ENCODE results near the gene LGALS7B.
"Not testable (repeated sequence)": the region's sequence is repeated elsewhere in the genome, so short reads cannot be mapped to it uniquely, and the experiment has no call there.

LGALS7B gene

DNA sequence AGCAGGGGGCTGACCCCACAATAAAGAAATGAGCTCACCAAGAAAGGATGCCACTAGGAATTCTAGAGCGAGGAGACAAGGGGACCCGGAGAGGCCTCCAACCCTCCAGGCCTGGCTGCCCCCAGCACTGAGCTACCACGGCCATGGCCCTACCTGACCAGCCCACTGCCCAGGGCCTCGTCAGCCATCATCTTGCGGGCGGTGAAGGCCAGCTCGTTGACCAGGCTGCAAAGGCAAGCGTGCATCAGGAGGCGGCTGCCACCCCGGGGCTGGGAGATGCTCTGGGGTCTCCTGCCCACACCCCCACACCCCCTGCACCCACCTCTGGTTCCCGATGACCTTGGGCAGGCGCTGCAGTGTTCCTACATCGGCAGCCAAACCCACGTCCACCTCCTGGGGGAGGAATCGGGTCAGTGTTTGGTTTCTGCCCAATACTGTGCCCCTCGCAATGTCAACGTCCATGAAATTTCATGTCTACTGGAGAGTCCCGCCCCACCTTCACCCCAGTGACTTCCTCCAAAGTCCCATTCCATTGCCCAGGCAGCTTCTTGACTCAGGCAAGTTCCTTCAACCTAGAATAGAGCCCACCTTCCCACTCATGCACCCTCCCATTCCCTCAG lies 27.2 kb downstream of the LGALS7B start:
- no peak for TF ChIP-seq ZNF274 (IDR thresholded peaks at IDR 0.05; ENCODE audit: low read depth, low read length)
- H3K4me3 ChIP-seq (ENCODE audit: low read length) = no peak overlapping the region

DNA sequence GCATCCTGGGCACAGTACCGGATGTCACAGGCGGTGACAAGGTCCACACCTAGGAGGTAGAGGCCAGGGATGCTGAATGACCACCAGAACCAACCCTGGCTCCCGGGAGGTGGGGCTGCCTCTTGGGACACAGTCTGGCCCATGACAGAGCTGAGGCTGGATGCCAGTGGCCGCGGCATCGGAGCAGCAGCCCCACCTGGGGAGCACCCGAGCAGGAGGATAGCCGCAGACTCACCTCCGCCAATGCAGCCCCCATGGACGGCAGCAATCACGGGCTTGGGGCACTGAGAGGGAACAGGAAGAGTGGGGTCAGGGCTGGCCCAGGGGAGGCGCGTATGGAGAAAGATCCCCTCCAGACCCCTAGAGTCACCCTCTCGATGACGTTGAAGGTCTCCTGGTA lies 28.1 kb downstream of the LGALS7B start:
- H3K4me3 ChIP-seq (ENCODE audit: low read length) = no peak overlapping the region
- no peak for TF ChIP-seq ZNF274 (IDR thresholded peaks at IDR 0.05; ENCODE audit: low read depth, low read length)

DNA sequence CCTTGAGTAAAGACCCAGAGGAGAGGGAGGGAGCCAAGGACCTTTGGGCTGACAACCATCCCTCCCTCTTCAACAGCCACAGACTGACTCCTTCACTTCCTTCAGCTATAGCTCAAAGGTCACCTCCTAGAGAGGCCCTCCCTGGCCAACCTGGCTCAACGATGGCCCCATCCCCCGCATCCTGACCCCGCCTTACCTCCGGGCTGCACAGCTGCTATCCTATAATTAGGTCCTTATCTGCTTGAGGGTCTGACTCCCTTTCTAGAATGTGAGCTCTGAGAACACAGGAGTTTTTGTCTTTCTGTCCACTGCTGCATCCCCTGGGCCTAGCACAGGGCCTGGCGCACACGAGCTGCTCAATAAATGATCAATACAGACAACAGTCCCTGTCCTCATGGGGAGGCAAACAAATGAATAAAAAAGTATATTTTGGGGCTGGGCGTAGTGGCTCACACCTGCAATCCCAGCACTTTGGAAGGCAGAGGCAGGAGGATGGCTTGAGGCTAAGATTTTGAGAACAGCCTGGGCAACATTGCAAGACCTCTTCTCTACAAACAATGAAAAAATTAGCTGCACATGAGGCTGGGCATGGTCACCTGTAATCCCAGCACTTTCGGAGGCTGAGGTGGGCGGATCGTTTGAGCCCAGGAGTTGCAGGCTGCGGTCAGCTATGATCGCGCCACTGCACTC lies 30.4 kb downstream of the LGALS7B start:
- H3K4me3 ChIP-seq (ENCODE audit: low read length) = no peak overlapping the region
- no peak for TF ChIP-seq ZNF274 (IDR thresholded peaks at IDR 0.05; ENCODE audit: low read depth, low read length)

- H3K4me3 ChIP-seq (ENCODE audit: low read length) = not testable (repeated sequence)
These were observed 32.3 kb downstream of the LGALS7B start for GRCh38 chr19:38821230-38821825.

DNA sequence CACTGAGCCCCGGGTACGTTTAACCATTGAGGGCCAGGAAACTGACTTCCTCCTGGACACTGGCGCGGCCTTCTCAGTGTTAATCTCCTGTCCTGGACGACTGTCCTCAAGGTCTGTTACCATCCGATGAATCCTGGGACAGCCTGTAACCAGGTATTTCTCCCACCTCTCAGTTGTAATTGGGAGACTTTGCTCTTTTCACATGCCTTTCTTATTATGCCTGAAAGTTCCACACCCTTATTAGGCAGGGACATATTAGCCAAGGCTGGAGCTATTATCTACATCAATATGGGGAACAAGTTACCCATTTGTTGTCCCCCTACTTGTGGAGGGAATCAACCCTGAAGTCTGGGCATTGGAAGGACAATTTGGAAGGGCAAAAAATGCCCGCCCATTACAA lies 36.9 kb downstream of the LGALS7B start:
- not testable (repeated sequence) for H3K4me3 ChIP-seq (ENCODE audit: low read length)

GRCh38 chr19:38826856-38827551 lies 38.0 kb downstream of the LGALS7B start:
- H3K4me3 ChIP-seq (ENCODE audit: low read length) = no peak overlapping the region
- no peak for TF ChIP-seq ZNF274 (IDR thresholded peaks at IDR 0.05; ENCODE audit: low read depth, low read length)

DNA sequence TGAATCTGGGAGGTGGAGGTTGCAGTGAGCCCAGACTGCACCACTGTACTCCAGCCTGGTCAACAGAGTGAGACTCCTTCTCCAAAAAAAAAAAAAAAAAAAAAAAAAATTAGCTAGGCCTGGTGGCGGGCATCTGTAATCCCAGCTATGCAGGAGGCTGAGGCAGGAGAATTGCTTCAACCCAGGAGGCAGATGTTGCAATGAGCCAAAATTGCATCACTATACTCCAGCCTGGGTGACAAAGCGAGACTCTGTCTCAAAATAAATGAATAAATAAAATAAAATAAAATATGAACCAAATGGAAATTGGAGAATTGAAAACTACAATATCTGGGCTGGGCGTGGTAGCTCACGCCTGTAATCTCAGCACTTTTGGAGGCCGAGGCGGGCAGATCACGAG lies 40.2 kb downstream of the LGALS7B start:
- not testable (repeated sequence) for H3K4me3 ChIP-seq (ENCODE audit: low read length)

- no peak for TF ChIP-seq ZNF274 (IDR thresholded peaks at IDR 0.05; ENCODE audit: low read depth, low read length)
- H3K4me3 ChIP-seq (ENCODE audit: low read length) = no peak overlapping the region; the same call in 1 of the 2 replicates
These were observed 41.2 kb downstream of the LGALS7B start for GRCh38 chr19:38830039-38830733.

DNA sequence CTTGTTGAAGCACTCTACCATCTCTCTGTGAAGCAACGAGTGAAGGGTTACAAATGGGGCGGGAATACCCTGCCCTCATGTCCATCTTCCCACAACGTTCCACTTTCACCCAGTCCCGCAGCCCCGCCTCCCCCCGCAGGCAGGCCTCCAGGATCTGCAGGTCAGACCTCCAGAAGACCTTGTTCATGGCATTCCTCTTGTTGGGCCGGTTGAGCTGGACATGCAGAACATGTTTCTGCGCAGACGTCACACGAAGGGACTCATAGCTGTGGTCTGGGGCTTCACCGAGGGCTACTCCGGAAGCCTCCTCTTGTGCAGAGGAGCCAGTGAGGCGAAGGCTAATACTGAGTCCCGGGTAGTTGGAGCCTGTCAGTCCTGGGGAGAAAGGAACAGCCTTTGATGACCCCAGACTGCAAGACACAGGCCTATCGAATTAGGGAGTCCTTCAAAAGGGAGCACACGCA lies 42.2 kb downstream of the LGALS7B start:
- TF ChIP-seq ZNF274 (IDR thresholded peaks at IDR 0.05; ENCODE audit: low read depth, low read length) = no peak
- peak overlapping the region; percentile 83 for H3K4me3 ChIP-seq (ENCODE audit: low read length)

DNA sequence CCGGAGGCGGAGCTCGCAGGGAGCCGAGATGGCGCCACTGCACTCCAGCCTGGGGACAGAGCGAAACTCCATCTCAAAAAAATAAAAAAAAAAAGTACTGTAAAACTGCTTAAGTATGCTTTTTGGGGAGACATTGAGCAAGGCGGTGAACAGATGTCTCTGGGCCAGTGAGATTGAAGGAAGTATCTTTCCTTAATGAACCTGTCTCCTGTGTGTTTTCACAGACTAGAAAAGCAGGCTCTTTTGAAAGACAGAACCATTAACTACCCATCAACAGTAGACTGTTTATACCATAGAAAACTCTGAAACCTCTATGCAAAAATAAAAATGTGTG lies 44.1 kb downstream of the LGALS7B start:
- TF ChIP-seq ZNF274 (IDR thresholded peaks at IDR 0.05; ENCODE audit: low read depth, low read length) = no peak

DNA sequence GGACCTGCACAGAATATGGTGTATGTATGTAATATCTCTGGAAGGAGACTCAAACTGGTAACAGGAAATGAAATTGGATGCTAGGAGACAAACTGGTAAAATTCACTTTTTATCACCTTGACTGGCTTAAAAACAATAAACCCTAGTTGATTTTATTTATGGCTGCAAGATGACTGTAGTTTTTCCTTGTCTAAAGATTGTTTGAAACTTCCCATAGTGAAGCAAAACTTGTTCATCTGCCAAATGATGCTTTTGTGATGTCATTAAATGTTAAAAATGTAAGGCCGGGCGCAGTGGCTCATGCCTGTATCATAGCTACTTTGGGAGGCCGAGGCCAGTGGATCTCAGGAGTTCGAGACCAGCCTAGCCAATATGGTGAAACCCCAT lies 45.1 kb downstream of the LGALS7B start:
- no peak overlapping the region for H3K4me3 ChIP-seq (ENCODE audit: low read length)
- TF ChIP-seq ZNF274 (IDR thresholded peaks at IDR 0.05; ENCODE audit: low read depth, low read length) = no peak

More for the DNA sequence above, 44.1 kb downstream of the LGALS7B start:
- H3K4me3 ChIP-seq (ENCODE audit: low read length) = no peak overlapping the region

- H3K4me3 ChIP-seq (ENCODE audit: low read length) = no peak overlapping the region
- TF ChIP-seq ZNF274 (IDR thresholded peaks at IDR 0.05; ENCODE audit: low read depth, low read length) = no peak
These were observed 45.6 kb downstream of the LGALS7B start for GRCh38 chr19:38834590-38834989.

- H3K4me3 ChIP-seq (ENCODE audit: low read length) = no peak overlapping the region
- no peak for TF ChIP-seq ZNF274 (IDR thresholded peaks at IDR 0.05; ENCODE audit: low read depth, low read length)
These were observed 47.4 kb downstream of the LGALS7B start for GRCh38 chr19:38836159-38836982.
